A673 (cell line): ENCODE data around the gene TMEM109. TPM values are rescaled to one million over a fixed set of nuclear protein-coding genes. Genes with fewer than 3 reads are reported as not detected.

Experiments used
- BruUV-seq: library from RNA; stranded (reverse); fragments of 400-500 nt; replicated peaks from 2 replicates; lab custom pipeline; 2021; lab: Mats Ljungman, UMichigan
- CTCF ChIA-PET: fragments of 300-600 bp; sonication (Branson Sonifier 250); formaldehyde crosslinking; loops from one replicate; lab custom pipeline; 2022; ENCODE audit warnings: antibody characterized with exemption; lab: Charles Lee
- POLR2A ChIA-PET: fragments of 300-600 bp; sonication (Branson Sonifier 250); formaldehyde crosslinking; loops from one replicate; lab custom pipeline; 2022; ENCODE audit warnings: antibody characterized with exemption; ENCODE audit not compliant: low non-redundant PET; lab: Charles Lee
- DNase-seq: peaks from one replicate; pipeline ENCODE4 v3.0.0-alpha.2; 2015; ENCODE audit warnings: low spot score
- H3K27ac ChIP-seq: fragments of 200-600 bp; sonication (generic); 2 replicates; pipeline ENCODE4 v1.5.1; 2016; ENCODE audit warnings: mixed run types, low read depth, mild to moderate bottlenecking, mixed read lengths, antibody characterized with exemption, low read length; ENCODE audit not compliant: poor library complexity, severe bottlenecking
- H3K27me3 ChIP-seq: fragments of 200-600 bp; sonication (generic); replicated peaks from 2 replicates; pipeline ENCODE4 v1.6.1; 2017; ENCODE audit warnings: mixed run types, low read depth, mild to moderate bottlenecking, mixed read lengths, antibody characterized with exemption, low read length; ENCODE audit not compliant: insufficient read depth, poor library complexity
- H3K36me3 ChIP-seq: fragments of 200-600 bp; sonication (generic); 2 replicates; pipeline ENCODE4 v1.6.1; 2016; ENCODE audit warnings: mixed run types, mild to moderate bottlenecking, mixed read lengths, antibody characterized with exemption, low read length; ENCODE audit not compliant: insufficient read depth, poor library complexity, severe bottlenecking
- H3K4me1 ChIP-seq: fragments of 200-600 bp; sonication (generic); 2 replicates; pipeline ENCODE4 v1.6.1; 2017; ENCODE audit warnings: mixed run types, mild to moderate bottlenecking, mixed read lengths, antibody characterized with exemption, low read length; ENCODE audit not compliant: insufficient read depth, poor library complexity, severe bottlenecking
- H3K4me3 ChIP-seq: fragments of 200-600 bp; sonication (generic); 2 replicates; pipeline ENCODE4 v1.5.1; 2016; ENCODE audit warnings: low read depth, mixed run types, mild to moderate bottlenecking, mixed read lengths, low read length; ENCODE audit not compliant: poor library complexity, severe bottlenecking
- H3K9me3 ChIP-seq: fragments of 200-600 bp; sonication (generic); 2 replicates; pipeline ENCODE4 v1.6.1; 2016; ENCODE audit warnings: mixed run types, low read depth, mild to moderate bottlenecking, mixed read lengths, antibody characterized with exemption, low read length; ENCODE audit not compliant: poor library complexity, severe bottlenecking
- CTCF ChIP-seq: fragments of 300-800, 200-600 bp; sonication (generic); conservative IDR thresholded peaks from 2 replicates; pipeline ENCODE4 v1.5.1; 2017; ENCODE audit warnings: low read depth, mild to moderate bottlenecking, antibody characterized with exemption, low read length, moderate library complexity, mixed read lengths
- EZH2 ChIP-seq: fragments of 200-600 bp; sonication (generic); IDR thresholded peaks from 2 replicates; pipeline ENCODE4 v1.6.1; 2017; ENCODE audit warnings: borderline replicate concordance, low read depth, mild to moderate bottlenecking, mixed read lengths, antibody characterized with exemption, low read length; ENCODE audit not compliant: poor library complexity, severe bottlenecking
- intact Hi-C: fragments of 100-400 bp; cut with micrococcal nuclease; formaldehyde crosslinking; loops from one replicate; pipeline ENCODE4 v1.10.0; 2022; ENCODE audit not compliant: unreplicated experiment
- total RNA-seq: library from RNA; stranded (reverse); gene quantifications from 2 replicates; pipeline ENCODE4 v1.2.3, GENCODE V29; 2021

Gene TMEM109
- total RNA-seq, 1 experiment from 2014 or later, result 169 TPM

DNA sequence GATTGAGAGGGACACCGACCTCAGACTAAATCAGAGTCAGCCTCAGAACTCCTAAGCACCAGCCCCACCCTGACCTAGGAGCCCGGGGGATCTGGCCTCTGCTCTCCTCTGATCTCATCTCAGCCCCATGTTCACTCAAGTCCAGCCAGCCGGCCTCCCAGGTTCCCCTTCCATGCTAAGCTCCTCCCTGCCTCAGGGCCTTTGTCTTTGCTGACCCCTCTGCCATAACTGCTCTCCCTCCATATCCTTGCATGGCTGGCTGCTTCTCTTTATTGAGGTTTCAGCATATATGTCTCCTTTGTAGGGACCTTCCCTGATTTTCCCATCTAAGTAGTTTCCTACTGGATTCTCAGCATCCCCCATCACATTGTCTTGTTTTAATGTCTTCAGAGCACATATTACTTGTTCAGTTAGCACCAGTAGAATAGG, 38.8 kb downstream of the TMEM109 start:
- CTCF ChIA-PET, result no interaction called here
- DNase-seq, result no peak
- H3K4me3 ChIP-seq, result no peak overlapping the region
- no peaks in the 10 kb centered on the region for H3K4me1 ChIP-seq
- no peaks in the 10 kb centered on the region for H3K36me3 ChIP-seq
- no peak overlapping the region for H3K27ac ChIP-seq
- no TSS peak for BruUV-seq
- POLR2A ChIA-PET, result interaction anchor here (0.7 kb wide), 1 partner anchor 1420 kb away, joined by 3 read pairs; no protein-coding TSS in a partner anchor
- intact Hi-C loops, result no loop called here
- TF ChIP-seq CTCF (no peak), EZH2 (no peak)
- no peaks in the 10 kb centered on the region for H3K27me3 ChIP-seq
- no peaks in the 10 kb centered on the region for H3K9me3 ChIP-seq

DNA sequence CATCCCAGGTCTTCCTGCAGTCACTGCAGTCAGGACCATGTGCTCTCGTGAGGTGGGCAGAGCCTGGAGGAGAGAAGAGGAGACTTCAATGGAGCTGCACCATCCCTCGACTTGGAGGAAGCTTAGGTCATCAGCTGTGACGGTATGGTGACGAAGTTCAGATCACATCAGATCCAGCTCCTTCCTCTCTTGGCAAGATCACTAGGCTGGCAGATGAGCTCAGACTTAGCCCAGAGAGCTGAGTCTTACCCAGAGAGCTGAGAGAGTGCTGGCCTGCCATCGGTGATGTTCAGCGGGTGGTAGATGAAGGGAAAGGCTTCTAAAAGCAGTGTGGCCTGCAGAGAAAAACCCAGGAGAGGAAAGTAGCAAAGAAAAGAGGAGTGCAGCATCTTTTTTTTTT, 39.8 kb downstream of the TMEM109 start:
- intact Hi-C loops, result no loop called here
- Histone ChIP-seq H3K27ac (no peak overlapping the region), H3K9me3 (no peaks in the 10 kb centered on the region), H3K4me3 (no peak overlapping the region), H3K27me3 (no peaks in the 10 kb centered on the region), H3K36me3 (no peaks in the 10 kb centered on the region), H3K4me1 (no peaks in the 10 kb centered on the region)
- BruUV-seq, result no TSS peak
- no peak for DNase-seq
- ChIA-PET POLR2A (no interaction called here), CTCF (no interaction called here)
- no peak for TF ChIP-seq CTCF
- TF ChIP-seq EZH2, result no peak

DNA sequence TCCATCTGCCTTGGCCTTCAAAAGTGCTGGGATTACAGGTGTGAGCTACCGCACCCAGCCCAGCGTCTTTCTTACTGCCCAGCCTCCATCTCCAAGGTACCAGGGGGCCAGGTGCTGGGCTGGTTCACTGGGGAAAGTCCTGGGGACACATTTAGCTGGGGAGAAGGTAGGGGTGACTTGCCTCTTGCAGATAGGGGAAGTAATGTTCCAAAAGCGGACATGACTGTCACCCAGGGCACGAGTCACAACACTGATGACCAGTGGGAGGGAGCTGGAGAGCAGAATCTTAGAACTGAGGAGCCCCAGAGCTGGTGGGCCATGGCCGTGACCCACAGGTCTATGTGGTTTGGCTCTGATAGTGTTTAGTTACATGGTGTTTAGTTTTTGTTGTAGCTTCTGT, 40.5 kb downstream of the TMEM109 start:
- intact Hi-C loops, result no loop called here
- Histone ChIP-seq H3K9me3 (no peaks in the 10 kb centered on the region), H3K4me1 (no peaks in the 10 kb centered on the region), H3K4me3 (no peak overlapping the region), H3K36me3 (no peaks in the 10 kb centered on the region), H3K27me3 (no peaks in the 10 kb centered on the region), H3K27ac (no peak overlapping the region)
- CTCF ChIA-PET, result no interaction called here
- POLR2A ChIA-PET, result no interaction called here
- BruUV-seq, result no TSS peak
- no peak for DNase-seq
- TF ChIP-seq EZH2 (no peak), CTCF (no peak)
